Activated naive CD8-positive, alpha-beta T cell treated with anti-CD3 and anti-CD28 coated beads for 36 hours (primary cell): ENCODE data around the gene ITPR2. TPM values are rescaled to one million over a fixed set of nuclear protein-coding genes. Genes with fewer than 3 reads are reported as not detected.

Experiments used
- DNase-seq: peaks from one replicate; pipeline ENCODE4 v3.0.0; 2021
- H3K27ac Mint-ChIP-seq: one replicate; pipeline ENCODE4 v1.8.0; 2022; ENCODE audit warnings: mild to moderate bottlenecking, moderate library complexity, mixed read lengths
- H3K27me3 Mint-ChIP-seq: one replicate; pipeline ENCODE4 v1.8.0; 2022; ENCODE audit warnings: mild to moderate bottlenecking, mixed read lengths
- H3K36me3 Mint-ChIP-seq: one replicate; pipeline ENCODE4 v1.8.0; 2021; ENCODE audit warnings: mild to moderate bottlenecking, mixed read lengths
- H3K4me1 Mint-ChIP-seq: one replicate; pipeline ENCODE4 v1.8.0; 2021; ENCODE audit warnings: mixed read lengths
- H3K4me3 Mint-ChIP-seq: one replicate; pipeline ENCODE4 v1.8.0; 2022; ENCODE audit warnings: mild to moderate bottlenecking, moderate library complexity, mixed read lengths
- H3K9me3 Mint-ChIP-seq: one replicate; pipeline ENCODE4 v1.8.0; 2022; ENCODE audit warnings: mixed read lengths
- total RNA-seq, 2 experiments: library from RNA; stranded (reverse); gene quantifications; one replicate each; pipeline ENCODE4 v1.2.3, GENCODE V29; 2021

The ITPR2 gene
- total RNA-seq, 2 experiments from 2014 or later: 27.3 TPM

DNA sequence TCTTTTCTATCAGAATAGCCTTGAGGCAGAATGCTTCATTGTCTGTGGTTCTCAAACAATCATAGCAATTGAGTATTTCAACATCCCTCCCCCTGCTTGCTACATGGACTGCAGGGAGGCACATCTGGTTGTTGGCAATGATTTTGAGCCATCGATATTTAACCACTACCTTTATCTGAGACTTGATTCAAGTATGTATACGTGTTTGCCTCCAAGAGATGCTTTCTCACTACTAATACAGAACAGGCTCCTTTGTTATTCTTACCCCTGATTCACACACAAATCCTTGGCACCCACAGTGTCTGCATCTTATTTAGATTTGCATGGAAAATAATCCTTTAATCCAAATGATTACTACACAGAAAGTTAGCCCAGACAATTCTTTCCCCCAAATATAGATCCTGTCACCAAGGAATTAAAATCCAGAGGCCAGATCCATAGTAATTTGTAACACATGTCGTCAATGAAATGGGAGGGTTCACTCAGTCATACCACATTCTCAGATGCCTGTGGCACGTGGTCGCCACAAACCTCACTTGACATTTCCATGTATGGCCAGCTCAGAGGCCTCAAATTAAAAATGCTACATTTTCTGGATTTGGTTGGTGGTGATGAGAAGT, 199.3 kb downstream of the ITPR2 start:
- DNase-seq: peak; percentile 10
- Mint-ChIP-seq H3K27me3 (no peaks in the 10 kb centered on the region), H3K4me1 (peaks cover 4% of the 10 kb centered on the region), H3K4me3 (no peak overlapping the region), H3K9me3 (no peaks in the 10 kb centered on the region), H3K36me3 (peaks cover 11% of the 10 kb centered on the region), H3K27ac (no peak overlapping the region)

- Mint-ChIP-seq H3K27ac (no peak overlapping the region), H3K4me3 (no peak overlapping the region), H3K27me3 (no peaks in the 10 kb centered on the region), H3K4me1 (peaks cover 4% of the 10 kb centered on the region), H3K36me3 (peaks cover 9% of the 10 kb centered on the region), H3K9me3 (no peaks in the 10 kb centered on the region)
- DNase-seq: no peak
Observed at GRCh38 chr12:26632756-26633155, 200.2 kb downstream of the ITPR2 start.

DNA sequence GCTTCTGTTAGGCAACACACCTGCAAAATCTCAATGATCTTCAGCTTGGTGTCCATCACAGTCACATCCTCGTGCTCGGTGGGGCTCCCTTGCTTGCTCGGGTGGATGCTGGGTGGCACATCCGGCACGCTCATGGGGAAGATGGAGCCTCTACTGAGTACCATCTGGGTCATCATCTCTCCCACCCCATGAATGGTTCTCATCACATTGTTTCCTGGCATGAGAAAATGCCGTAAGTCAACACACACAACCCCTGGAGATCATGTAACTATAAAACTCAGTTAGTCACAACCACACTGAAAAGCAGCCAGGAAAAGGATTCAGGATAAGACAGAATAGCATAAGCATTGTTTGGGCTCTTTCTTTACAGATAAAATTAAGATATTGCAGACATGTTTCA, 201.1 kb downstream of the ITPR2 start:
- H3K9me3 Mint-ChIP-seq: no peaks in the 10 kb centered on the region
- H3K36me3 Mint-ChIP-seq: peaks cover 14% of the 10 kb centered on the region
- H3K4me3 Mint-ChIP-seq: no peak overlapping the region
- no peaks in the 10 kb centered on the region for H3K27me3 Mint-ChIP-seq
- no peak for DNase-seq
- H3K4me1 Mint-ChIP-seq: peaks cover 2% of the 10 kb centered on the region
- no peak overlapping the region for H3K27ac Mint-ChIP-seq

GRCh38 chr12:26630546-26631027, 202.4 kb downstream of the ITPR2 start:
- H3K4me1 Mint-ChIP-seq: peaks cover 2% of the 10 kb centered on the region
- no peaks in the 10 kb centered on the region for H3K27me3 Mint-ChIP-seq
- H3K27ac Mint-ChIP-seq: no peak overlapping the region
- H3K9me3 Mint-ChIP-seq: no peaks in the 10 kb centered on the region
- H3K36me3 Mint-ChIP-seq: peaks cover 17% of the 10 kb centered on the region
- DNase-seq: no peak
- H3K4me3 Mint-ChIP-seq: no peak overlapping the region

- H3K4me1 Mint-ChIP-seq: peaks cover 2% of the 10 kb centered on the region
- H3K36me3 Mint-ChIP-seq: peaks cover 20% of the 10 kb centered on the region
- H3K9me3 Mint-ChIP-seq: no peaks in the 10 kb centered on the region
- no peak overlapping the region for H3K27ac Mint-ChIP-seq
- DNase-seq: no peak
- no peak overlapping the region for H3K4me3 Mint-ChIP-seq
- H3K27me3 Mint-ChIP-seq: no peaks in the 10 kb centered on the region
Observed at GRCh38 chr12:26629864-26630263, 203.1 kb downstream of the ITPR2 start.

DNA sequence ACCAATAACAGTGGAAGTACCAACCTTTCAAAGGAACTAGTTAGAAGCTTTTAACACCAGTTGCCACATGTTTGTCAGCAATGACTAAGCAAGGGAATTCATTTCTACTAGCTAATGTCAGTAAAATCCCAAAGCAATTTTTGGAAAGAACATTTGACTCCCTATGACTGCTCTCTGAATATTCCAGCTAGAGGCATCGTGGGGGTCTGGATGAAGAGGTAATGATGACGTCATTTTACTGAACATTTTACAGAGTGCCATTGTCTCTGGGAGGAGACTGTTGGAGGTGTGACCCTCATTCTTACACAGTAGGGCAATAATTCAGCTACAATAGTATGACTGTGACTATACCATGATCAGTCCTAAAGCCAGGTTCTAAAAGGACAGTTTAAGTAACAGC, 204.8 kb downstream of the ITPR2 start:
- Mint-ChIP-seq H3K36me3 (peaks cover 20% of the 10 kb centered on the region), H3K4me1 (no peaks in the 10 kb centered on the region), H3K27ac (no peak overlapping the region), H3K9me3 (no peaks in the 10 kb centered on the region), H3K27me3 (no peaks in the 10 kb centered on the region), H3K4me3 (no peak overlapping the region)
- DNase-seq: no peak

DNA sequence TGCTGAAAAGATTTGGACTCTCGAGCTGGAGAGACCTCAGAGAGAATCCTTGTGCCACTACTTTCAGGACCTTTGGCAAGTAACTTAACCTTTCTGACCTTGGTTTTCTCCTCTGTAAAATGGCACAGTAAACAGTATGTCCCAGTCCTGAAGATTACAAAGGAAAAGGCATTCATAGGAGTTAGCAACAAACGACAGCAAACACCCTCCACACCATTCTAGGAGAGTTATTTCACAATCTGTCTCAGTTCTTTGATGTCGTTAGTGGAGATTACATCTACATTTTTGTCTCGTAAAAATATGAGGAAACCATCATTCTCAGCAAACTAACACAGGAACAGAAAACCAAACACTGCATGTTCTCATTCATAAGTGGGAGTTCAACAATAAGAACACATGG, 205.7 kb downstream of the ITPR2 start:
- H3K4me3 Mint-ChIP-seq: no peak overlapping the region
- H3K27me3 Mint-ChIP-seq: no peaks in the 10 kb centered on the region
- peaks cover 22% of the 10 kb centered on the region for H3K36me3 Mint-ChIP-seq

GRCh38 chr12:26623136-26623535, 209.9 kb downstream of the ITPR2 start:
- Mint-ChIP-seq H3K36me3 (peaks cover 18% of the 10 kb centered on the region), H3K4me3 (no peak overlapping the region), H3K27me3 (no peaks in the 10 kb centered on the region), H3K4me1 (peaks cover 3% of the 10 kb centered on the region), H3K27ac (no peak overlapping the region), H3K9me3 (no peaks in the 10 kb centered on the region)
- DNase-seq: no peak

More for the DNA sequence above, 205.7 kb downstream of the ITPR2 start:
- Mint-ChIP-seq H3K27ac (no peak overlapping the region), H3K4me1 (peaks cover 3% of the 10 kb centered on the region), H3K9me3 (no peaks in the 10 kb centered on the region)
- no peak for DNase-seq

DNA sequence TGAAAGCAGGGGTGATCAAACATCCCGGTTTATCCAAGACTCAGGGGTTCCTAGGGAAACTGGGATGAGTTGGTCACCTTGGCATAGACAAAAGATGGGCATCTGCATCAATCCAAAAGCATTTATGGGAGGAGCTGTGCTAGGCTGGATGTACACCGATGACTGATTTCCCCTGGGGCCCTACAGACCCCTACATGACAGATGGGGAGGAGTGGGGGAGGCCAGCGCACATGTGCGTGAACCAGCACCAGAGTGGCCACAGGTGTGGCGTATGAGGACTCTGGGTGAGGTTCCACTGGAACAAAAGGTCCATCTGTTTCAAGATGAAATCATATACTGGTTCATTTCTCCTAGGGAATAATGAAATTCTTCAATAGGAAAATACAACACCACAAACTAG, 210.4 kb downstream of the ITPR2 start:
- no peak overlapping the region for H3K27ac Mint-ChIP-seq
- no peaks in the 10 kb centered on the region for H3K27me3 Mint-ChIP-seq
- DNase-seq: no peak
- no peaks in the 10 kb centered on the region for H3K9me3 Mint-ChIP-seq
- peaks cover 18% of the 10 kb centered on the region for H3K36me3 Mint-ChIP-seq
- no peak overlapping the region for H3K4me3 Mint-ChIP-seq
- peaks cover 3% of the 10 kb centered on the region for H3K4me1 Mint-ChIP-seq

DNA sequence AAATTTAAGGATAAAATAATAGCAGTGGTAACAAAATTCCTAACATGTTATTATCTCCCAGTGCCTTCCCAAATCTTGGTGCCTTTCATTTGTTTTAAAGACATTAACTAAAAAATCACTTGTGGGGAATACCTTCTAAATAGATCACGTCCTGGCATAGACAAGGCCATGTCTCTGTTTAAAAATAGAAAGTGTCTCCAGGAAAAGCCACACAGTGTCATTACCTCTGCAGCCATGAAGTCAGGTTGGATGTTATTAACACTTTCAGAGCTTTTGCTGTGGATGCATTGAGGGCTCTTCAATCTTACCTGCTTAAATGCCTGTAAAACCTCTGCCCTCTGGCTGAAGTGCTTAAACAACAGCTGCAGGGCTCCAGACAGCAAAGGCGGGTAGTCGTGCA, 211.1 kb downstream of the ITPR2 start:
- peaks cover 3% of the 10 kb centered on the region for H3K4me1 Mint-ChIP-seq
- H3K4me3 Mint-ChIP-seq: no peak overlapping the region
- H3K36me3 Mint-ChIP-seq: peaks cover 12% of the 10 kb centered on the region
- no peaks in the 10 kb centered on the region for H3K27me3 Mint-ChIP-seq
- DNase-seq: no peak
- no peak overlapping the region for H3K27ac Mint-ChIP-seq
- H3K9me3 Mint-ChIP-seq: no peaks in the 10 kb centered on the region

- Mint-ChIP-seq H3K27me3 (no peaks in the 10 kb centered on the region), H3K9me3 (no peaks in the 10 kb centered on the region), H3K36me3 (peaks cover 9% of the 10 kb centered on the region), H3K27ac (no peak overlapping the region), H3K4me1 (peaks cover 3% of the 10 kb centered on the region), H3K4me3 (no peak overlapping the region)
- no peak for DNase-seq
Observed at GRCh38 chr12:26620907-26621306, 212.1 kb downstream of the ITPR2 start.

- no peak overlapping the region for H3K27ac Mint-ChIP-seq
Observed at GRCh38 chr12:26617513-26617912, 215.5 kb downstream of the ITPR2 start.

GRCh38 chr12:26614011-26614616, 218.9 kb downstream of the ITPR2 start:
- Mint-ChIP-seq H3K9me3 (no peaks in the 10 kb centered on the region), H3K36me3 (no peaks in the 10 kb centered on the region), H3K27ac (no peak overlapping the region), H3K4me3 (no peak overlapping the region), H3K4me1 (no peaks in the 10 kb centered on the region), H3K27me3 (no peaks in the 10 kb centered on the region)
- peak; percentile 13 for DNase-seq

More at GRCh38 chr12:26617513-26617912, 215.5 kb downstream of the ITPR2 start:
- H3K27me3 Mint-ChIP-seq: no peaks in the 10 kb centered on the region
- peaks cover 2% of the 10 kb centered on the region for H3K36me3 Mint-ChIP-seq
- no peaks in the 10 kb centered on the region for H3K9me3 Mint-ChIP-seq
- no peak for DNase-seq
- no peaks in the 10 kb centered on the region for H3K4me1 Mint-ChIP-seq
- H3K4me3 Mint-ChIP-seq: no peak overlapping the region

GRCh38 chr12:26612203-26612602, 220.8 kb downstream of the ITPR2 start:
- H3K4me1 Mint-ChIP-seq: no peaks in the 10 kb centered on the region
- DNase-seq: no peak
- no peaks in the 10 kb centered on the region for H3K27me3 Mint-ChIP-seq
- H3K9me3 Mint-ChIP-seq: no peaks in the 10 kb centered on the region
- no peak overlapping the region for H3K4me3 Mint-ChIP-seq
- H3K36me3 Mint-ChIP-seq: no peaks in the 10 kb centered on the region
- H3K27ac Mint-ChIP-seq: no peak overlapping the region

- no peaks in the 10 kb centered on the region for H3K4me1 Mint-ChIP-seq
- H3K4me3 Mint-ChIP-seq: no peak overlapping the region
- no peaks in the 10 kb centered on the region for H3K27me3 Mint-ChIP-seq
- H3K9me3 Mint-ChIP-seq: no peaks in the 10 kb centered on the region
- DNase-seq: no peak
- H3K27ac Mint-ChIP-seq: no peak overlapping the region
- H3K36me3 Mint-ChIP-seq: no peaks in the 10 kb centered on the region
Observed at GRCh38 chr12:26611598-26611997, 221.4 kb downstream of the ITPR2 start.

GRCh38 chr12:26610774-26611173, 222.2 kb downstream of the ITPR2 start:
- H3K27ac Mint-ChIP-seq: no peak overlapping the region
- H3K27me3 Mint-ChIP-seq: no peaks in the 10 kb centered on the region
- no peaks in the 10 kb centered on the region for H3K9me3 Mint-ChIP-seq
- no peak for DNase-seq
- H3K4me1 Mint-ChIP-seq: no peaks in the 10 kb centered on the region
- no peaks in the 10 kb centered on the region for H3K36me3 Mint-ChIP-seq
- H3K4me3 Mint-ChIP-seq: no peak overlapping the region
